WTC11 (cell line): Measurements from ENCODE around the gene CHD6. TPM values are rescaled to one million over a fixed set of nuclear protein-coding genes. Genes with fewer than 3 reads are reported as not detected.

ENCODE experiments used
- ATAC-seq: fragments of 200-7000 bp; cut with Tn5 transposase; 2 replicates; pipeline ENCODE4 v1.10.0; 2021; ENCODE audit warnings: mild to moderate bottlenecking, moderate library complexity
- Bru-seq: library from RNA; stranded (reverse); fragments of 400-500 nt; gene quantifications from one replicate; lab custom pipeline; 2021; lab: Mats Ljungman, UMichigan
- CTCF ChIA-PET: fragments of 300-600 bp; sonication (Branson Sonifier 250); formaldehyde crosslinking; loops from one replicate; lab custom pipeline; 2021; ENCODE audit warnings: antibody characterized with exemption; lab: Charles Lee
- POLR2A ChIA-PET: fragments of 350-600 bp; sonication (Branson Sonifier 250); formaldehyde crosslinking; loops from one replicate; lab custom pipeline; 2021; ENCODE audit warnings: antibody characterized with exemption; lab: Charles Lee
- DNase-seq: peaks from one replicate; pipeline ENCODE4 v3.0.0; 2021; ENCODE audit warnings: low spot score
- H3K27ac Mint-ChIP-seq: 2 replicates; pipeline ENCODE4 v1.8.0; 2021; ENCODE audit warnings: mixed read lengths
- H3K27me3 Mint-ChIP-seq: 2 replicates; pipeline ENCODE4 v1.8.0; 2021; ENCODE audit warnings: low read depth, mild to moderate bottlenecking, moderate library complexity, mixed read lengths
- H3K36me3 Mint-ChIP-seq: 2 replicates; pipeline ENCODE4 v1.8.0; 2021; ENCODE audit warnings: mixed read lengths
- H3K4me1 Mint-ChIP-seq: 2 replicates; pipeline ENCODE4 v1.8.0; 2022; ENCODE audit warnings: mixed read lengths
- H3K4me3 Mint-ChIP-seq: 2 replicates; pipeline ENCODE4 v1.8.0; 2021; ENCODE audit warnings: mild to moderate bottlenecking, moderate library complexity, mixed read lengths
- H3K9me3 Mint-ChIP-seq: 2 replicates; pipeline ENCODE4 v1.8.0; 2021; ENCODE audit warnings: mixed read lengths
- ATF6 ChIP-seq: sonication (generic); formaldehyde crosslinking; IDR thresholded peaks from 2 replicates; pipeline ENCODE4 v1.8.1; 2023; ENCODE audit warnings: mild to moderate bottlenecking, missing genetic modification reagents
- FOXK1 ChIP-seq: sonication (generic); formaldehyde crosslinking; IDR thresholded peaks from 2 replicates; pipeline ENCODE4 v1.8.0; 2022; ENCODE audit warnings: mild to moderate bottlenecking, moderate library complexity, missing genetic modification reagents
- FOXP1 ChIP-seq: sonication (generic); formaldehyde crosslinking; IDR thresholded peaks from 2 replicates; pipeline ENCODE4 v1.8.0; 2022; ENCODE audit warnings: missing genetic modification reagents, mild to moderate bottlenecking, moderate library complexity, borderline replicate concordance
- GTF2I ChIP-seq: fragments of 250-450 bp; sonication (Bioruptor Pico); conservative IDR thresholded peaks from 2 replicates; pipeline ENCODE4 v1.4.0; 2021; ENCODE audit warnings: mild to moderate bottlenecking
- HMGXB4 ChIP-seq: sonication (generic); formaldehyde crosslinking; IDR thresholded peaks from 2 replicates; pipeline ENCODE4 v1.8.1; 2023; ENCODE audit warnings: mild to moderate bottlenecking, moderate library complexity, missing genetic modification reagents
- IRF2 ChIP-seq: sonication (generic); formaldehyde crosslinking; IDR thresholded peaks from 2 replicates; pipeline ENCODE4 v1.8.0; 2022; ENCODE audit warnings: low read depth, missing genetic modification reagents, borderline replicate concordance
- JUN ChIP-seq: sonication (generic); formaldehyde crosslinking; IDR thresholded peaks from 2 replicates; pipeline ENCODE4 v1.8.0; 2023; ENCODE audit warnings: mild to moderate bottlenecking, missing genetic modification reagents
- KAT7 ChIP-seq: sonication (generic); formaldehyde crosslinking; IDR thresholded peaks from 2 replicates; pipeline ENCODE4 v1.8.1; 2023; ENCODE audit warnings: missing genetic modification reagents, mild to moderate bottlenecking, borderline replicate concordance
- MYBL2 ChIP-seq: sonication (generic); formaldehyde crosslinking; IDR thresholded peaks from 2 replicates; pipeline ENCODE4 v1.8.1; 2023; ENCODE audit warnings: mild to moderate bottlenecking, moderate library complexity, missing genetic modification reagents
- NFYB ChIP-seq: sonication (generic); formaldehyde crosslinking; conservative IDR thresholded peaks from 2 replicates; pipeline ENCODE4 v1.8.0; 2022; ENCODE audit warnings: low read depth, missing genetic modification reagents
- NR2C2 ChIP-seq: sonication (generic); formaldehyde crosslinking; IDR thresholded peaks from 2 replicates; pipeline ENCODE4 v1.8.0; 2022; ENCODE audit warnings: mild to moderate bottlenecking, missing genetic modification reagents
- PREB ChIP-seq: sonication (generic); formaldehyde crosslinking; IDR thresholded peaks from 2 replicates; pipeline ENCODE4 v1.8.1; 2022; ENCODE audit warnings: mild to moderate bottlenecking, missing genetic modification reagents, moderate library complexity, borderline replicate concordance
- RELA ChIP-seq: sonication (generic); formaldehyde crosslinking; IDR thresholded peaks from 2 replicates; pipeline ENCODE4 v1.8.1; 2022; ENCODE audit warnings: missing genetic modification reagents, mild to moderate bottlenecking, borderline replicate concordance
- SOX15 ChIP-seq: fragments of 250-450 bp; sonication (Bioruptor Pico); IDR thresholded peaks from 2 replicates; pipeline ENCODE4 v1.9.0; 2021; ENCODE audit warnings: mild to moderate bottlenecking
- SP1 ChIP-seq: sonication (generic); formaldehyde crosslinking; conservative IDR thresholded peaks from 2 replicates; pipeline ENCODE4 v1.8.1; 2022; ENCODE audit warnings: missing genetic modification reagents
- TEAD1 ChIP-seq: sonication (generic); formaldehyde crosslinking; IDR thresholded peaks from 2 replicates; pipeline ENCODE4 v1.8.0; 2022; ENCODE audit warnings: mild to moderate bottlenecking, missing genetic modification reagents
- ZNF232 ChIP-seq: sonication (generic); formaldehyde crosslinking; IDR thresholded peaks from 2 replicates; pipeline ENCODE4 v1.8.0; 2022; ENCODE audit warnings: mild to moderate bottlenecking, missing genetic modification reagents
- ZNF396 ChIP-seq: fragments of 250-450 bp; sonication (Bioruptor Pico); IDR thresholded peaks from 2 replicates; pipeline ENCODE4 v1.8.0; 2021; ENCODE audit warnings: mild to moderate bottlenecking, moderate library complexity, borderline replicate concordance
- ZNF416 ChIP-seq: fragments of 250-450 bp; sonication (Bioruptor Pico); IDR thresholded peaks from 2 replicates; pipeline ENCODE4 v1.9.0; 2021; ENCODE audit warnings: mild to moderate bottlenecking, inconsistent platforms
- long read RNA-seq, 3 experiments: library from RNA in 1 of 3; library from capped mRNA in 1 of 3; library from polyadenylated mRNA in 1 of 3; unstranded in 2 of 3; stranded (forward) in 1 of 3; transcript quantifications; one replicate each; pipeline ENCODE4 v2.0.0, GENCODE V29; 2021
- total RNA-seq: library from RNA; stranded (reverse); gene quantifications from 3 replicates; pipeline ENCODE4 v1.2.3, GENCODE V29; 2021
- TF ChIP-seq, protein P1 (sequence below): sonication (generic); formaldehyde crosslinking; conservative IDR thresholded peaks from 2 replicates; pipeline ENCODE4 v1.8.1; 2023; ENCODE audit warnings: mild to moderate bottlenecking, low read depth, missing genetic modification reagents, moderate library complexity
- TF ChIP-seq, protein P2 (sequence below): sonication (generic); formaldehyde crosslinking; IDR thresholded peaks from 2 replicates; pipeline ENCODE4 v1.8.1; 2022; ENCODE audit warnings: low read depth, mild to moderate bottlenecking, moderate library complexity, missing genetic modification reagents, borderline replicate concordance

CHD6 gene, protein sequence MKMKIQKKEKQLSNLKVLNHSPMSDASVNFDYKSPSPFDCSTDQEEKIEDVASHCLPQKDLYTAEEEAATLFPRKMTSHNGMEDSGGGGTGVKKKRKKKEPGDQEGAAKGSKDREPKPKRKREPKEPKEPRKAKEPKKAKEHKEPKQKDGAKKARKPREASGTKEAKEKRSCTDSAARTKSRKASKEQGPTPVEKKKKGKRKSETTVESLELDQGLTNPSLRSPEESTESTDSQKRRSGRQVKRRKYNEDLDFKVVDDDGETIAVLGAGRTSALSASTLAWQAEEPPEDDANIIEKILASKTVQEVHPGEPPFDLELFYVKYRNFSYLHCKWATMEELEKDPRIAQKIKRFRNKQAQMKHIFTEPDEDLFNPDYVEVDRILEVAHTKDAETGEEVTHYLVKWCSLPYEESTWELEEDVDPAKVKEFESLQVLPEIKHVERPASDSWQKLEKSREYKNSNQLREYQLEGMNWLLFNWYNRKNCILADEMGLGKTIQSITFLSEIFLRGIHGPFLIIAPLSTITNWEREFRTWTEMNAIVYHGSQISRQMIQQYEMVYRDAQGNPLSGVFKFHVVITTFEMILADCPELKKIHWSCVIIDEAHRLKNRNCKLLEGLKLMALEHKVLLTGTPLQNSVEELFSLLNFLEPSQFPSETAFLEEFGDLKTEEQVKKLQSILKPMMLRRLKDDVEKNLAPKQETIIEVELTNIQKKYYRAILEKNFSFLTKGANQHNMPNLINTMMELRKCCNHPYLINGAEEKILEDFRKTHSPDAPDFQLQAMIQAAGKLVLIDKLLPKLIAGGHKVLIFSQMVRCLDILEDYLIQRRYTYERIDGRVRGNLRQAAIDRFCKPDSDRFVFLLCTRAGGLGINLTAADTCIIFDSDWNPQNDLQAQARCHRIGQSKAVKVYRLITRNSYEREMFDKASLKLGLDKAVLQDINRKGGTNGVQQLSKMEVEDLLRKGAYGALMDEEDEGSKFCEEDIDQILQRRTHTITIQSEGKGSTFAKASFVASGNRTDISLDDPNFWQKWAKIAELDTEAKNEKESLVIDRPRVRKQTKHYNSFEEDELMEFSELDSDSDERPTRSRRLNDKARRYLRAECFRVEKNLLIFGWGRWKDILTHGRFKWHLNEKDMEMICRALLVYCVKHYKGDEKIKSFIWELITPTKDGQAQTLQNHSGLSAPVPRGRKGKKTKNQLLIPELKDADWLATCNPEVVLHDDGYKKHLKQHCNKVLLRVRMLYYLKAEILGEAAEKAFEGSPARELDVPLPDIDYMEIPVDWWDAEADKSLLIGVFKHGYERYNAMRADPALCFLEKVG (N-terminal part only)
- 52.1 to 61.9 TPM (median 52.8 TPM) in 3 replicates for total RNA-seq
- percentile 90 among the genes with signal in this experiment for Bru-seq, nascent RNA
- long read RNA-seq, experiment 1, full-length matches to known transcripts: 2 of 88 reads
- long read RNA-seq, experiment 1, partial matches to known transcripts: 70 of 88 reads
- long read RNA-seq, experiment 1, other reads (novel, unspliced or antisense): 16 of 88 reads
- long read RNA-seq, experiment 2, partial matches to known transcripts: 17 of 50 reads
- long read RNA-seq, experiment 2, other reads (novel, unspliced or antisense): 31 of 50 reads
- long read RNA-seq, experiment 3, partial matches to known transcripts: 6 of 6 reads
- long read RNA-seq, experiment 3, other reads (novel, unspliced or antisense): 0 of 6 reads

- Mint-ChIP-seq H3K27me3 (no peaks in the 10 kb centered on the region), H3K4me3 (peak within 1 kb of the TSS; percentile 94), H3K27ac (peak within 1 kb of the TSS; percentile 91), H3K9me3 (no peaks in the 10 kb centered on the region), H3K36me3 (no peaks in the 10 kb centered on the region), H3K4me1 (peaks cover 51% of the 10 kb centered on the region)
- peak; percentile 100 for DNase-seq
- ChIA-PET POLR2A (interaction anchor here (1.1 to 2.0 kb wide), 3 partner anchors 10 to 75 kb away, joined by 4 to 13 read pairs (median 8); no protein-coding TSS in a partner anchor), CTCF (interaction anchor here (0.6 to 2.2 kb wide), 6 partner anchors 44 to 650 kb away, joined by 3 to 12 read pairs (median 4); no protein-coding TSS in a partner anchor)
- peak; percentile 97 for ATAC-seq
- TF ChIP-seq, protein P1, sequence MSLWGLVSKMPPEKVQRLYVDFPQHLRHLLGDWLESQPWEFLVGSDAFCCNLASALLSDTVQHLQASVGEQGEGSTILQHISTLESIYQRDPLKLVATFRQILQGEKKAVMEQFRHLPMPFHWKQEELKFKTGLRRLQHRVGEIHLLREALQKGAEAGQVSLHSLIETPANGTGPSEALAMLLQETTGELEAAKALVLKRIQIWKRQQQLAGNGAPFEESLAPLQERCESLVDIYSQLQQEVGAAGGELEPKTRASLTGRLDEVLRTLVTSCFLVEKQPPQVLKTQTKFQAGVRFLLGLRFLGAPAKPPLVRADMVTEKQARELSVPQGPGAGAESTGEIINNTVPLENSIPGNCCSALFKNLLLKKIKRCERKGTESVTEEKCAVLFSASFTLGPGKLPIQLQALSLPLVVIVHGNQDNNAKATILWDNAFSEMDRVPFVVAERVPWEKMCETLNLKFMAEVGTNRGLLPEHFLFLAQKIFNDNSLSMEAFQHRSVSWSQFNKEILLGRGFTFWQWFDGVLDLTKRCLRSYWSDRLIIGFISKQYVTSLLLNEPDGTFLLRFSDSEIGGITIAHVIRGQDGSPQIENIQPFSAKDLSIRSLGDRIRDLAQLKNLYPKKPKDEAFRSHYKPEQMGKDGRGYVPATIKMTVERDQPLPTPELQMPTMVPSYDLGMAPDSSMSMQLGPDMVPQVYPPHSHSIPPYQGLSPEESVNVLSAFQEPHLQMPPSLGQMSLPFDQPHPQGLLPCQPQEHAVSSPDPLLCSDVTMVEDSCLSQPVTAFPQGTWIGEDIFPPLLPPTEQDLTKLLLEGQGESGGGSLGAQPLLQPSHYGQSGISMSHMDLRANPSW (CRISPR knock-in tag): no peak
- TF ChIP-seq ZNF396 (CRISPR knock-in tag): no peak
- TF ChIP-seq SOX15 (CRISPR knock-in tag): no peak
- TF ChIP-seq PREB: no peak
- 0 out of 2 replicates have a peak, but pooled peaks have one; percentile 26 for TF ChIP-seq MYBL2
- TF ChIP-seq, protein P2, sequence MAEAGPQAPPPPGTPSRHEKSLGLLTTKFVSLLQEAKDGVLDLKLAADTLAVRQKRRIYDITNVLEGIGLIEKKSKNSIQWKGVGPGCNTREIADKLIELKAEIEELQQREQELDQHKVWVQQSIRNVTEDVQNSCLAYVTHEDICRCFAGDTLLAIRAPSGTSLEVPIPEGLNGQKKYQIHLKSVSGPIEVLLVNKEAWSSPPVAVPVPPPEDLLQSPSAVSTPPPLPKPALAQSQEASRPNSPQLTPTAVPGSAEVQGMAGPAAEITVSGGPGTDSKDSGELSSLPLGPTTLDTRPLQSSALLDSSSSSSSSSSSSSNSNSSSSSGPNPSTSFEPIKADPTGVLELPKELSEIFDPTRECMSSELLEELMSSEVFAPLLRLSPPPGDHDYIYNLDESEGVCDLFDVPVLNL (CRISPR knock-in tag): no peak
- TF ChIP-seq GTF2I: no peak
- TF ChIP-seq FOXP1 (CRISPR knock-in tag): 0 out of 2 replicates have a peak, but pooled peaks have one; percentile 29
- no peak for TF ChIP-seq JUN
- no peak for TF ChIP-seq ZNF416 (CRISPR knock-in tag)
- TF ChIP-seq NR2C2 (CRISPR knock-in tag): no peak
- TF ChIP-seq FOXK1: peak; percentile 40
- peak; percentile 95 for TF ChIP-seq NFYB (CRISPR knock-in tag)
- no peak; the same call in none of the 2 replicates for TF ChIP-seq SP1 (CRISPR knock-in tag)
- peak; percentile 66; the same call in 1 of the 2 replicates for TF ChIP-seq KAT7 (CRISPR knock-in tag)
- TF ChIP-seq ATF6 (CRISPR knock-in tag): no peak
- TF ChIP-seq ZNF232 (CRISPR knock-in tag): no peak
- TF ChIP-seq IRF2 (CRISPR knock-in tag): no peak
- TF ChIP-seq TEAD1 (CRISPR knock-in tag): no peak
- no peak for TF ChIP-seq RELA (CRISPR knock-in tag)
- no peak for TF ChIP-seq HMGXB4 (CRISPR knock-in tag)
Observed at GRCh38 chr20:41617902-41618806, at the start of gene CHD6. Gene CHD6 (minus strand): TSS chr20:41618377. CDS start chr20:41551337, 67,040 bp downstream.
